Body of pancreas (tissue), 4 donors: ENCODE data around the gene TTF2.

ENCODE experiments used
- CTCF ChIP-seq, 7 experiments: fragments of 450-650 bp in 4 of 7; fragments of 200-600 bp in 3 of 7; sonication (generic) in 3 of 7; IDR thresholded peaks; one replicate each; pipeline ENCODE4 v1.5.1; 2016 to 2019; ENCODE audit warnings: antibody characterized with exemption in 7 of 7
- POLR2A ChIP-seq, 3 donors: fragments of 450-650 bp; IDR thresholded peaks; one replicate each; pipeline ENCODE4 v1.6.1; 2016; ENCODE audit warnings: antibody characterized with exemption in 3 of 3, mild to moderate bottlenecking in 2 of 3

- TF ChIP-seq POLR2A (IDR thresholded peaks at IDR 0.05) (no peak), CTCF (IDR thresholded peaks at IDR 0.05) (no peak)
These were observed 64.5 kb downstream of the TTF2 start for GRCh38 chr1:117124661-117125060.
